Stimulated activated naive CD4-positive, alpha-beta T cell treated with Interleukin-2 at 50 U/mL for 16 hours (primary cell): ENCODE data around the gene FNDC10.

ENCODE experiments used
- DNase-seq: peaks from one replicate; lab custom pipeline; 2025; lab: John Stamatoyannopoulos, UW

The FNDC10 gene

GRCh38 chr1:1616045-1616790 lies 16.3 kb upstream of the FNDC10 start:
- DNase-seq = no peak

GRCh38 chr1:1615256-1616044 lies 15.5 kb upstream of the FNDC10 start, which contains the start of gene MIB2:
TSS of gene MIB2 (plus strand) at chr1:1615500. CDS start at chr1:1623453, 7,953 bp downstream.
- DNase-seq = peak; percentile 96

- no peak for DNase-seq
These were observed 15.0 kb upstream of the FNDC10 start for GRCh38 chr1:1614954-1615255.

- peak; percentile 69 for DNase-seq
These were observed 14.4 kb upstream of the FNDC10 start for GRCh38 chr1:1614204-1614953.

GRCh38 chr1:1613509-1614082 lies 13.7 kb upstream of the FNDC10 start:
- DNase-seq = no peak

- DNase-seq = no peak
These were observed 12.1 kb upstream of the FNDC10 start for GRCh38 chr1:1612104-1612400.

- no peak for DNase-seq
These were observed 10.9 kb upstream of the FNDC10 start for GRCh38 chr1:1610796-1611195.

- no peak for DNase-seq
These were observed 10.0 kb upstream of the FNDC10 start for GRCh38 chr1:1609822-1610485.

- no peak for DNase-seq
These were observed 6.3 kb upstream of the FNDC10 start for GRCh38 chr1:1606232-1606631.

GRCh38 chr1:1605724-1606123 lies 5.8 kb upstream of the FNDC10 start:
- no peak for DNase-seq

GRCh38 chr1:1605034-1605591 lies 5.2 kb upstream of the FNDC10 start:
- DNase-seq = no peak

- no peak for DNase-seq
These were observed 4.6 kb upstream of the FNDC10 start for GRCh38 chr1:1604374-1605033.

- no peak for DNase-seq
These were observed 3.9 kb upstream of the FNDC10 start for GRCh38 chr1:1603671-1604373.

GRCh38 chr1:1602968-1603506 lies 3.1 kb upstream of the FNDC10 start:
- DNase-seq = no peak

- no peak for DNase-seq
These were observed 2.5 kb upstream of the FNDC10 start for GRCh38 chr1:1602304-1602967.

GRCh38 chr1:1601564-1602303 lies 1.8 kb upstream of the FNDC10 start:
- no peak for DNase-seq

- DNase-seq = no peak
These were observed 1.1 kb upstream of the FNDC10 start for GRCh38 chr1:1600861-1601563.
